ENCODE data around the gene SHLD1.

DNA sequence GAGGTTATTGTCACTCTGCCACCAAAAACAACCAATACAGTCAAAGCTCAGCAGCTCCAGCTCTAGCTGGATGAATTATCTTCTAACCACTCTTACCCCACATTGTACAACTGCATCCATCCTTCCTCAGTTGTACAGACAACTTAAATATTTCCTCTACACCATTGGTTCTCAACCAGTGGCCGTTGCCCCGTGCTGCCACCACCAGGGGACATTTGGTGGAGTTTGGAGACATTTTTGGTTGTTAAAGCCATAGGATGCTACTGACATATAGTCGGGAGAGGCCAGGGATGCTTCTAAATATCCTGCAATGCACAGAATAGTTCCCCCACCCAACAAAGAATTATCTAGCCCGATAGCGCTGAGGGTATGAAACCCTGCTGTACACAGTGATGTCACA is 59.3 kb downstream of the SHLD1 start:
- TF ChIP-seq, protein P1, sequence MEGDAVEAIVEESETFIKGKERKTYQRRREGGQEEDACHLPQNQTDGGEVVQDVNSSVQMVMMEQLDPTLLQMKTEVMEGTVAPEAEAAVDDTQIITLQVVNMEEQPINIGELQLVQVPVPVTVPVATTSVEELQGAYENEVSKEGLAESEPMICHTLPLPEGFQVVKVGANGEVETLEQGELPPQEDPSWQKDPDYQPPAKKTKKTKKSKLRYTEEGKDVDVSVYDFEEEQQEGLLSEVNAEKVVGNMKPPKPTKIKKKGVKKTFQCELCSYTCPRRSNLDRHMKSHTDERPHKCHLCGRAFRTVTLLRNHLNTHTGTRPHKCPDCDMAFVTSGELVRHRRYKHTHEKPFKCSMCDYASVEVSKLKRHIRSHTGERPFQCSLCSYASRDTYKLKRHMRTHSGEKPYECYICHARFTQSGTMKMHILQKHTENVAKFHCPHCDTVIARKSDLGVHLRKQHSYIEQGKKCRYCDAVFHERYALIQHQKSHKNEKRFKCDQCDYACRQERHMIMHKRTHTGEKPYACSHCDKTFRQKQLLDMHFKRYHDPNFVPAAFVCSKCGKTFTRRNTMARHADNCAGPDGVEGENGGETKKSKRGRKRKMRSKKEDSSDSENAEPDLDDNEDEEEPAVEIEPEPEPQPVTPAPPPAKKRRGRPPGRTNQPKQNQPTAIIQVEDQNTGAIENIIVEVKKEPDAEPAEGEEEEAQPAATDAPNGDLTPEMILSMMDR (IDR thresholded peaks at IDR 0.05) = no peak
- TF ChIP-seq POLR2A (IDR thresholded peaks at IDR 0.05) = no peak
